Stomach (tissue), 9 donors: ENCODE measurements around the gene SPR. TPM values are rescaled to one million over a fixed set of nuclear protein-coding genes. Genes with fewer than 3 reads are reported as not detected.

Experiments
- DNase-seq, 2 donors: peaks; one replicate each; pipeline versions ENCODE4 v3.0.0 to v3.0.0-alpha.2; 2013 to 2019
- H3K27ac ChIP-seq, 5 donors: fragments of 200-600 bp in 4 of 5; sonication (generic) in 4 of 5; one replicate each; pipeline ENCODE4 v1.5.1; 2013 to 2019; ENCODE audit warnings: mild to moderate bottlenecking in 1 of 5, moderate library complexity in 1 of 5
- H3K27me3 ChIP-seq, 3 donors: fragments of 200-600 bp; sonication (generic); one replicate each; pipeline ENCODE4 v1.5.1; 2017 to 2019; ENCODE audit warnings: mixed run types in 1 of 3
- H3K36me3 ChIP-seq, 4 donors: fragments of 200-600 bp; sonication (generic); 1 replicate in 3 of 4; 2 replicates in 1 of 4; pipeline ENCODE4 v1.5.1; 2016 to 2019
- H3K4me1 ChIP-seq, 4 donors: fragments of 200-600 bp; sonication (generic); one replicate each; pipeline ENCODE4 v1.5.1; 2016 to 2019
- H3K4me3 ChIP-seq, 4 donors: fragments of 200-600 bp; sonication (generic) in 3 of 4; one replicate each; pipeline ENCODE4 v1.5.1; 2016 to 2019; ENCODE audit warnings: mild to moderate bottlenecking in 1 of 4
- H3K9me3 ChIP-seq, 4 donors: fragments of 200-600 bp; sonication (generic); one replicate each; pipeline ENCODE4 v1.5.1; 2016 to 2019
- EP300 ChIP-seq: sonication (generic); formaldehyde crosslinking; IDR thresholded peaks from one replicate; pipeline ENCODE4 v1.6.1; 2017; ENCODE audit warnings: antibody characterized with exemption
- POLR2A ChIP-seq, 4 donors: fragments of 450-650 bp; IDR thresholded peaks; one replicate each; pipeline ENCODE4 v1.6.1; 2016; ENCODE audit warnings: antibody characterized with exemption in 4 of 4, control low read depth in 2 of 4, mild to moderate bottlenecking in 1 of 4, moderate library complexity in 1 of 4
- POLR2AphosphoS5 ChIP-seq, 3 donors: sonication (generic); formaldehyde crosslinking; IDR thresholded peaks; one replicate each; pipeline ENCODE4 v1.6.1; 2016; ENCODE audit warnings: antibody characterized with exemption in 3 of 3
- WGBS, 5 donors: extraction: QIAGEN DNeasy Blood & Tissue Kit in 3 of 5; methylation state at CpG; one replicate each; pipeline versions ENCODE4 v1.1.5 to v1.1.7; 2013 to 2018; 5-methylcytosine and 5-hydroxymethylcytosine counted together
- intact Hi-C: fragments of 100-400 bp; cut with DNase I; formaldehyde crosslinking; loops from one replicate; pipeline ENCODE4 v1.15.1; 2023; ENCODE audit warnings: low total_unique reads
- polyA plus RNA-seq, 3 donors: library from polyadenylated mRNA; stranded (reverse); fragments of 200-250 nt; gene quantifications; one replicate each; pipeline ENCODE4 v1.2.3, GENCODE V29; 2013
- total RNA-seq, 5 donors: library from RNA; depleted of rRNA; stranded (reverse); fragments of >200 nt; gene quantifications; one replicate each; pipeline versions ENCODE4 v1.1.0 to v1.2.3, GENCODE V29; 2014 to 2016
- TF ChIP-seq, protein P1 (sequence below), 7 experiments: fragments of 450-650 bp in 4 of 7; fragments of 200-600 bp in 3 of 7; sonication (generic) in 3 of 7; IDR thresholded peaks; one replicate each; pipeline ENCODE4 v1.5.1; 2016 to 2019; ENCODE audit warnings: antibody characterized with exemption in 7 of 7, control low read depth in 2 of 7, mild to moderate bottlenecking in 1 of 7
- donor health status: healthy with polysubstance abuse.
- donor health status: Bipolar disorder and iron deficiency.
- donor health status: healthy.

Gene SPR
- total and polyA plus RNA-seq, 8 donors, result 11.7 to 133 (median 49.1) TPM

GRCh38 chr2:72933207-72933606, 46.0 kb downstream of the SPR start:
- DNase-seq, result no peak
- Histone ChIP-seq H3K4me1 (peaks cover 0 to 13% (median 2%) of the 10 kb centered on the region in 4 donors), H3K27ac (no peak overlapping the region), H3K27me3 (peaks cover 0 to 74% (median 22%) of the 10 kb centered on the region in 3 donors), H3K9me3 (no peaks in the 10 kb centered on the region), H3K4me3 (no peak overlapping the region), H3K36me3 (no peaks in the 10 kb centered on the region)
- WGBS, 5 donors, result 80 to 94% (median 91%) methylated on average over 4 to 5 of the region's 5 CpGs
- TF ChIP-seq EP300, result no peak
- TF ChIP-seq, protein P1, sequence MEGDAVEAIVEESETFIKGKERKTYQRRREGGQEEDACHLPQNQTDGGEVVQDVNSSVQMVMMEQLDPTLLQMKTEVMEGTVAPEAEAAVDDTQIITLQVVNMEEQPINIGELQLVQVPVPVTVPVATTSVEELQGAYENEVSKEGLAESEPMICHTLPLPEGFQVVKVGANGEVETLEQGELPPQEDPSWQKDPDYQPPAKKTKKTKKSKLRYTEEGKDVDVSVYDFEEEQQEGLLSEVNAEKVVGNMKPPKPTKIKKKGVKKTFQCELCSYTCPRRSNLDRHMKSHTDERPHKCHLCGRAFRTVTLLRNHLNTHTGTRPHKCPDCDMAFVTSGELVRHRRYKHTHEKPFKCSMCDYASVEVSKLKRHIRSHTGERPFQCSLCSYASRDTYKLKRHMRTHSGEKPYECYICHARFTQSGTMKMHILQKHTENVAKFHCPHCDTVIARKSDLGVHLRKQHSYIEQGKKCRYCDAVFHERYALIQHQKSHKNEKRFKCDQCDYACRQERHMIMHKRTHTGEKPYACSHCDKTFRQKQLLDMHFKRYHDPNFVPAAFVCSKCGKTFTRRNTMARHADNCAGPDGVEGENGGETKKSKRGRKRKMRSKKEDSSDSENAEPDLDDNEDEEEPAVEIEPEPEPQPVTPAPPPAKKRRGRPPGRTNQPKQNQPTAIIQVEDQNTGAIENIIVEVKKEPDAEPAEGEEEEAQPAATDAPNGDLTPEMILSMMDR (IDR thresholded peaks at IDR 0.05), result no peak
- no peak for TF ChIP-seq POLR2AphosphoS5 (IDR thresholded peaks at IDR 0.05)
- no peak for TF ChIP-seq POLR2A (IDR thresholded peaks at IDR 0.05)
- intact Hi-C loops, result no loop called here

DNA sequence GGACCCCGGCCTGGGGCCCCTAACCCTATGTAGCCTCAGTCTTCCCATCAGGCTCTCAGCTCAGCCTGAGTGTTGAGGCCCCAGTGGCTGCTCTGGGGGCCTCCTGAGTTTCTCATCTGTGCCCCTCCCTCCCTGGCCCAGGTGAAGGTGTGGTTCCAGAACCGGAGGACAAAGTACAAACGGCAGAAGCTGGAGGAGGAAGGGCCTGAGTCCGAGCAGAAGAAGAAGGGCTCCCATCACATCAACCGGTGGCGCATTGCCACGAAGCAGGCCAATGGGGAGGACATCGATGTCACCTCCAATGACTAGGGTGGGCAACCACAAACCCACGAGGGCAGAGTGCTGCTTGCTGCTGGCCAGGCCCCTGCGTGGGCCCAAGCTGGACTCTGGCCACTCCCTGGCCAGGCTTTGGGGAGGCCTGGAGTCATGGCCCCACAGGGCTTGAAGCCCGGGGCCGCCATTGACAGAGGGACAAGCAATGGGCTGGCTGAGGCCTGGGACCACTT, 46.5 kb downstream of the SPR start:
- Histone ChIP-seq H3K4me3 (no peak overlapping the region), H3K27me3 (peaks cover 0 to 69% (median 17%) of the 10 kb centered on the region in 3 donors), H3K9me3 (no peaks in the 10 kb centered on the region), H3K36me3 (no peaks in the 10 kb centered on the region), H3K4me1 (peaks cover 0 to 13% (median 2%) of the 10 kb centered on the region in 4 donors), H3K27ac (no peak overlapping the region)
- 74 to 92% (median 78%) methylated on average over 8 to 12 of the region's 12 CpGs for WGBS, 5 donors
- no peak for TF ChIP-seq POLR2A (IDR thresholded peaks at IDR 0.05)
- TF ChIP-seq, protein P1 (IDR thresholded peaks at IDR 0.05), result no peak
- intact Hi-C loops, result no loop called here
- DNase-seq, result no peak

GRCh38 chr2:72934683-72935610, 47.7 kb downstream of the SPR start:
- DNase-seq, result peak; percentile 54
- no peaks in the 10 kb centered on the region for H3K9me3 ChIP-seq
- H3K36me3 ChIP-seq, result no peaks in the 10 kb centered on the region
- H3K4me3 ChIP-seq, result no peak overlapping the region
- H3K4me1 ChIP-seq, result peaks cover 0 to 13% (median 2%) of the 10 kb centered on the region in 4 donors
- 72 to 81% (median 77%) methylated on average over 13 to 14 of the region's 14 CpGs for WGBS, 5 donors
- no peak for TF ChIP-seq EP300
- TF ChIP-seq, protein P1 (IDR thresholded peaks at IDR 0.05), result peak in 4 of 7 experiments; percentile 27 to 64 (median 44)
- intact Hi-C loops, result no loop called here
- no peak overlapping the region for H3K27ac ChIP-seq
- peaks cover 0 to 56% (median 6%) of the 10 kb centered on the region in 3 donors for H3K27me3 ChIP-seq

DNA sequence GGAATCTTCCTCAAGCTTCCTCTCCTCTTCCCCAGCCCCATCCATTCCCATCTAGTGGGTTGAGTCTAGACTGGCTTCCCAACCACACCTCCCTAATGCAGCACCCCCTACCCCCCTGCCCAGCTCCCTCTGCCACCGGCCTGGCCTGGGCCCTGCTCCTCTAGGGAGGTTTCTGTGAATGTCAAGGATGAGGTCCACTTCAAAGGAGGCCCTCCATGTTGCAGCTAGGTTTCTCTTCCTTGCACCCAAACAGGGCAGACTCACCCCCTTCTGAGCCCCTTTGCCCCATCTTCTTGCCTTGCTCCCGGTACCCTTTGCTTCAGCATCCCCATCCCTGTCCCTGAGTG, 48.4 kb downstream of the SPR start:
- 90 to 100% (median 94%) methylated on average over 2 of the region's 2 CpGs for WGBS, 5 donors
- intact Hi-C loops, result no loop called here
- Histone ChIP-seq H3K4me1 (peaks cover 0 to 13% (median 2%) of the 10 kb centered on the region in 4 donors), H3K9me3 (no peaks in the 10 kb centered on the region), H3K27me3 (peaks cover 0 to 50% (median 6%) of the 10 kb centered on the region in 3 donors), H3K36me3 (no peaks in the 10 kb centered on the region), H3K27ac (no peak overlapping the region), H3K4me3 (no peak overlapping the region)
- DNase-seq, result no peak
- TF ChIP-seq, protein P1 (IDR thresholded peaks at IDR 0.05), result no peak
- no peak for TF ChIP-seq EP300
- no peak for TF ChIP-seq POLR2AphosphoS5 (IDR thresholded peaks at IDR 0.05)
- TF ChIP-seq POLR2A (IDR thresholded peaks at IDR 0.05), result no peak
